HG03196 (cell line): ENCODE data around the gene HNRNPLL.

Source experiments
- ATAC-seq: cut with Tn5 transposase; IDR thresholded peaks from one replicate; pipeline ENCODE4 v1.9.1; 2021; ENCODE audit not compliant: unreplicated experiment

Gene HNRNPLL

GRCh38 chr2:38598200-38598990, 4.3 kb downstream of the HNRNPLL start:
- no peak for ATAC-seq

- no peak for ATAC-seq
Measured at GRCh38 chr2:38597115-38597514, 5.6 kb downstream of the HNRNPLL start.

GRCh38 chr2:38596229-38596628, 6.5 kb downstream of the HNRNPLL start:
- ATAC-seq, result no peak

- ATAC-seq, result no peak
Measured at GRCh38 chr2:38592951-38593350, 9.8 kb downstream of the HNRNPLL start.

- ATAC-seq, result no peak
Measured at GRCh38 chr2:38591152-38591551, 11.6 kb downstream of the HNRNPLL start.

GRCh38 chr2:38590053-38590452, 12.7 kb downstream of the HNRNPLL start:
- no peak for ATAC-seq

GRCh38 chr2:38586931-38587330, 15.8 kb downstream of the HNRNPLL start:
- ATAC-seq, result no peak

GRCh38 chr2:38584881-38585280, 17.8 kb downstream of the HNRNPLL start:
- no peak for ATAC-seq

- no peak for ATAC-seq
Measured at GRCh38 chr2:38583994-38584393, 18.7 kb downstream of the HNRNPLL start.

GRCh38 chr2:38583524-38583923, 19.2 kb downstream of the HNRNPLL start:
- no peak for ATAC-seq

GRCh38 chr2:38581193-38582147, 21.3 kb downstream of the HNRNPLL start:
- ATAC-seq, result no peak

- ATAC-seq, result no peak
Measured at GRCh38 chr2:38580115-38580636, 22.6 kb downstream of the HNRNPLL start.

- no peak for ATAC-seq
Measured at GRCh38 chr2:38578832-38579231, 23.9 kb downstream of the HNRNPLL start.

GRCh38 chr2:38574278-38574677, 28.4 kb downstream of the HNRNPLL start:
- no peak for ATAC-seq

GRCh38 chr2:38572167-38572566, 30.6 kb downstream of the HNRNPLL start:
- no peak for ATAC-seq

GRCh38 chr2:38571193-38571592, 31.5 kb downstream of the HNRNPLL start:
- no peak for ATAC-seq

GRCh38 chr2:38568724-38569436, 33.8 kb downstream of the HNRNPLL start:
- no peak for ATAC-seq

- no peak for ATAC-seq
Measured at GRCh38 chr2:38565333-38565732, 37.4 kb downstream of the HNRNPLL start.

- no peak for ATAC-seq
Measured at GRCh38 chr2:38561691-38562090, 41.0 kb downstream of the HNRNPLL start.

GRCh38 chr2:38560092-38560491, 42.6 kb downstream of the HNRNPLL start:
- ATAC-seq, result no peak

GRCh38 chr2:38557981-38558380, 44.7 kb downstream of the HNRNPLL start:
- ATAC-seq, result no peak
